Stimulated activated CD8-positive, alpha-beta memory T cell treated with anti-CD3 and anti-CD28 coated beads, Interleukin-15, amount 100 ng/mL, for 48 hours (primary cell): ENCODE measurements around the gene SYT15.
"Not testable (repeated sequence)": the region's sequence is repeated elsewhere in the genome, so short reads cannot be mapped to it uniquely, and the experiment has no call there.

Source experiments
- DNase-seq, 2 donors: peaks; one replicate each; pipeline ENCODE4 v3.0.0-alpha.2; 2020; ENCODE audit warnings: low read depth in 2 of 2

Gene SYT15

DNA sequence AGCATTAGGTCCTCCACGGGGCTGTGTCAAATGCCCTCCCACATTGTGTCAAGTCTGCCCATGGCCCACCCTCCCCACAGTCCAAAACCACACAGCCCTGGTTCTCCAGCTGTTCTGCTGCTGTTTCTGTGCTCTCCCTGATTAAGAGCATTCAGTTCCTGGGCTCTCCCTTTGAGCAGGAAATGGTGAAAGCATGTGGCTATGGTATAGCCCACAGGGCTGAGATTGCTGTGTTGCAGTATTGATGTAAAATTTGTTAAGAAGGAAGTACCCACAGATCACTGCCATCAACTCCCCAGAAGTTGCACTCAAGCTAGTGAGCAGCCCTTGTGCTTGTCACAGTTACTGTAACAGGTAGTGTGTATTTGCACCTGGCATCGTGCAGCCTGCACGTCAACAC, 9.3 kb downstream of the SYT15 start:
- DNase-seq, result not testable (repeated sequence)

DNA sequence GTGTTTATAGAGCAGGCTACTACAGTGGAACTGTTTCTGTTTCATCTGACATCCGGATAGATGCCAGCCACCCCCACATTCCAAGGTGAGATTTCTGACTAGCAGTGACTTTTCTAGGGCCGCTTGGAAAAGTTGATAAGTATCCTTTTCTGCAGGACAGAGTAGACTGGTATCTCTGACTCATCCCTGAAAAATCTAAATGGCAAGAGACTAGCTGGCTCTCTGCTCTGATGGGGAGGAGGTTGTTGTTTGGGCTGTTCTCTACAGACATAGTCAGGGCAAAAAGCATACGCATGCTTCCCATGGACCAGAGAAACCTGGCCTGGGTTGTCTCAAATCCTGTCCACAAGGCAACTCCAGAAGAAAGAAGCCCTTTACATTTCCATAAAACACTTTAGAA, 10.7 kb downstream of the SYT15 start:
- not testable (repeated sequence) for DNase-seq

DNA sequence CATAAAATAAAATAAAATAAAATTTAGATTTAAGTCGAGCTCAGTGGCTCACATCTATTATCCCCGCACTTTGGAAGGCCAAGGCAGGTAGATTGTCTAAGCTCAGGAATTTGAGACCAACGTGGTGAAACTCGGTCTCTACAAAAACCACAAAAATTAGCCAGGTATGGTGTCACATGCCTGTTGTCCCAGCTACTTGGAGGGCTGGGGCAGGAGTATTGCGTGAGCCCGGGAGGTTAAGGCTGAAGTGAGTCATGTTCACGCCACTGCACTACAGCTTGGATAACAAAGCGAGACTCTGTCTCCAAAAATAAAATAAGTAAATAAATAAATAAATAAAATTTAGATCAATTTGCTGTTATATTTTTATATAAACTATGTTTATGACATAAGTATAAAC, 12.1 kb downstream of the SYT15 start:
- not testable (repeated sequence) for DNase-seq

DNA sequence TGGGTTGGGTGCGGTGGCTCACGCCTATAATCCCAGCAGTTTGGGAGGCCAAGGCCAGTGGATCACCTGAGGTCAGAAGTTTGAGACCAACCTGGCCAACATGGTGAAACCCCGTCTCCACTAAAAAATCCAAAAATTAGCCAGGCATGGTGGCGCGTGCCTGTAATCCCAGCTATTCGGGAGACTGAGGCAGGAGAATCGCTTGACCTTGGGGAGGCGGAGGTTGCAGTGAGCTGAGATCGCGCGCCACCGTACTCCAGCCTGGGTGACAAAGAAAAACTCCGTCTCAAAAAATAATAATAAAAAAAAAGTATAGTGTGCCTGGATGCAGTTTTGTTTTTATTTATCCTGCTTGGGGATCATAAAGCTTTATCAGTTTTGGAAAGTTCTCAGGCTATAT, 14.4 kb downstream of the SYT15 start:
- DNase-seq, result not testable (repeated sequence)

DNA sequence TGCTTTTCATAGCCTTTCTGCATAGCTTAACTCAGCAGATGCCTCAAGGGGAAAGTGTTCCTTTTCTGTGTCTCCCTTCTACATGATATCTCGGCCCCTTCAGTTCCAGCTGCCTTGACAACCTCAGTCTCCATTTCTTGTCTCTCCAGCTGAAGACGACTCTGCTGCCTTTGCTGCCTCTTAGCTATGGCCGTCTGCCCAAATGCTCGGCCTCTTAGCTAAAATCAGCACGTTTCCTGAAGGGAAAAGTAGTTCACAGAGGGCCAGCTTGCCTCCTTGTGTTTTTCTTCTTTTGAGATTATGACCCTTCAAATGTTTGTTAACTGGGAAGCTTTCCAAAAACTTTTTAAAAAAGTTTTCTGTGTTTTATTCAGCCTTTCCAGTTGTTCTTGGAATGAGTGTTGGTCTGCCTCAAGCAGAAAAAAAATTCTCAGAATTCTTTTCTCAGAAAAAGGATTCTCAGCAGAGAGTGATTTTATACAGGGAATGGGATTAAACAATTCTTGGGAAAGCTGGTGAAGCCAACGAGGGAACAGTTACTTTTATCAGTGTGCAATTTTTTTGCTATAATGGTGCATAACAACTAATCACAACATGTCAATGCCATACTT, 15.6 kb downstream of the SYT15 start:
- DNase-seq, result not testable (repeated sequence)

DNA sequence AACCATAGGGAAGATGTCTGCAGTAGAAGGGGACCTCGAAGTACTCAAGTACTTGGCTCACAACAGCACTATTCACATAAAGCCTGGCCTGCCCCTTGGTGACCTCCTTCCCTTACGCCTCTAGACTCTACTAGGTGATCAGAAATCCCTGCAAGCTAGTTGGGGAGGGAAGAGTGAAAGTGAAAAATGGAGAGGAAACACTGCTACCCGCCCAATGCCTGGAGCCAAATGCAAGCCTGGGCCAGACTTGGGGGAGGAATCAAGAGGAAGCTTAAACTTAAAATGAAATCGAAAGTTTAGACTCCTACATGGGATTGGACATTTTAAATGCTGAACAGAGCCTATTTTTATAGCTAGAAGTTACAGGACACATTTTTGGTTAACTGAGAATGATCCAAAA, 17.6 kb downstream of the SYT15 start:
- not testable (repeated sequence) for DNase-seq

DNA sequence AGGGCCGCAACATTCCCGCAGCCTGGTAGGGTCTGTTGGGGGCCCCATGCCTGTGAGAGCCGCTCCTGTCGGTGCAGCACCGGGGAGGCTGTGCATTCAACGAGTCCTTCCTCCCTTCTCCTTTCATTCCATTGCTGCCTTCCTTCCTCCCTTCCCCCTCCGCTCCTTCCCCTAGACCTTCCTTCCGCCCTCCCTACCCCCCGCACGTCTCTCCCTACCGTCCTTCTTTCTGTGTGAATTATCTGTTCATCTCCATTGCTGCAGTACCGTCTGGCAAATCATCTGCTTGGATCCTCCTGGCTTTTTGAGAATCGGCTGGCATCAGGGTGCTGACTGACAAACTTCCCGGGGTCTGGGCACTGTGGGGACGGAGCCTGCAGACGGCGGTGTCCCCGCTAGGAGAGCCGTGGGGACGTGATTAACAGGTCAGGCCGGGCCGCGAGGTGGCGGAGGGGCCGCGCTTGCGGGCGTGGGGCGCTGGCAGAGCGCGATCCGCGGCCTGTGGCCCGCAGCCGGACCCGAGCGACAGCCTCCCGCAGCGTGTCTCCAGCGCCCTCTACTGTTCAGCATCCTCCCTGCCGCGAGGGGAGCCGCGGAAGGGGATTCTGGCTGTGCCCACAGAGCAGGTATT, 18.8 kb downstream of the SYT15 start:
- peak in 1 of 2 donors; percentile 9 for DNase-seq

DNA sequence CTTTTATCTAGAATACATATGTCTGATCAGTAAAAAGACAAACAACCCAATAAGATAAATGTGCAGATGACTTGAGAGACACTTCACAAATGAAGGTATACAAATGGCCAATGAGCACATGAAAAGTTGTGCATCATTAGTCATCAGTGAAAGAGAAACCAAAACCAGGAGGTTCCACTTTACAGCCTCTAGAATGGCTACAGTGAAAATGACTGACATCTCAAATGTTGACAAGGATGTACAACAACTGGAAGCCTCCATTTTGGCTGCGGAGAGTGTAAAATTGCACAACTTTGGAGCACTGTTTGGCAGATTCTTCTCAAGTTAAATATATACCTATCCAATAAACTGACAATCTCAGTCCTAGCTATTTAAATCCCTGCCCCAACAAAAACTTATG, 21.6 kb downstream of the SYT15 start:
- DNase-seq, result not testable (repeated sequence)

DNA sequence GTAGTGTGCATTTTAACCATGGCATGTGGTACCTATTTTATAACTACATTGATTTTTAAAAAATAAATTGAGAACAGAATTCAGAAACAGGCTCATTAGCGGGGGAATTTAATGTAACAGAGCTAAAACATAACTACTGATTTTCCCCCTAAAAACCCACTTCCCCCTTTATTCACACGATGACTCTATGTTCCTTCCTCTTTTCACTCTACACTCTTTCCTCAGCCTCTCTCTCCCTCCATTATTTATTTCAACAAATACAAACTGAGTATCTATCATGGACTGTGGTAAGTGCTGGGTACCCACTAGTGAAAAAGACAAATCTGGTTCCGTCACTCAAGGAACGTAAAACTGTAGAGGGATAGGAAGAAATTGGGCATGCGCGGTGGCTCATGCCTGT, 36.6 kb downstream of the SYT15 start:
- DNase-seq, result not testable (repeated sequence)

DNA sequence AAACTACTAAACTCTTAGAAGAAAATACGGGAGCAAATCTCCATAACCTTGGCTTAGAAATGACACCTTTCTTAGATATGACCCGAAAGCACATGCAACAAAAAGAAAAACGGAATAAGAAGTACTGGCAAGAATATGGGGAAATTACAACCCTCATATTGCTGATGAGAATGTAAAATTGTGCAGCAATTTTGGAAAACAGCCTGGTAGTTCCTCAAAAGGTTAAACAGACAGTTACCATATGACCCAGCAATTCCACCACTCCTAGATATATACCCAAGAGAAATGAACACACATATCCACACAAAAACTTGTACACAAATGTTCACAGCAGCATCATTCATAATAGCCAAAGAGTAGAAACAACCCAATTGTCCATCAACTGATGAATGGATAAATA, 37.3 kb downstream of the SYT15 start:
- not testable (repeated sequence) for DNase-seq

DNA sequence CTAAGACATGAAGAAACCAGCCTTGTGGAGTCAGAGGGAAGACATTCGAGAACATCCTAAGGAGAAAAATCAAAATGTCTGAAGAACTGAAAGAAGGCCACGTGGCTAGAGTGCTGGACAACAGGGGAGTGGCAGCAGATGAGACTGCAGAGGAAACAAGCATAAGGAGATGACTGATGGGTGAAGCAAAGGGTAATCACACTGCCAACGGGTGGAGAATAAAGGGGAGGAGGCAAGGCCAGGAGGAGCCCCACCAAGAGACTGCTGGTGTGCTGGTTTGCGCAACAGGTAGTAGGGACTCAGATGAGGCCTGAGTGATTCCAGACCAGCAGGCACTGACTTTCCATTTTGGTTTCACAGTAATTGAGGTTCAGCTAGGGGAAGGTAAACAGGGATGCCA, 38.2 kb downstream of the SYT15 start:
- not testable (repeated sequence) for DNase-seq

DNA sequence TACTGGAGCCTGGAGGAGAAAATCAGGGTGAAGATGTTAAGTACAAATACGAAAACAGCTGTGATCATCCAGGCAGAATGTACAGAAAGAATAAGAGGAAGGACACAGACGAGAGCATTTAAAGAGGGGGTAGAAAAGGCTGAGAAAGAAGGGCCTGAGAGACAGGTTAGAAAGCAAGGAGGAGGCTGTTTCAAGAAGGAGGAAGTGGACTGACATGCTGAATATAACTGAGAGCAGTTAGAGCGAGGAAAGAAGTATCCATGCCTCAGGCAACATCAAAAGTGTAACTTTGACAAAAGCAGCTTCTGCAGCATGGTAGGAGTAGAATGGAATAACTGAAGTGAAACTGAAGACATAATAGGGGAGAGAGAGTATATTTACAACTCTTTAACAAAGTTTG, 39.0 kb downstream of the SYT15 start:
- DNase-seq, result not testable (repeated sequence)

DNA sequence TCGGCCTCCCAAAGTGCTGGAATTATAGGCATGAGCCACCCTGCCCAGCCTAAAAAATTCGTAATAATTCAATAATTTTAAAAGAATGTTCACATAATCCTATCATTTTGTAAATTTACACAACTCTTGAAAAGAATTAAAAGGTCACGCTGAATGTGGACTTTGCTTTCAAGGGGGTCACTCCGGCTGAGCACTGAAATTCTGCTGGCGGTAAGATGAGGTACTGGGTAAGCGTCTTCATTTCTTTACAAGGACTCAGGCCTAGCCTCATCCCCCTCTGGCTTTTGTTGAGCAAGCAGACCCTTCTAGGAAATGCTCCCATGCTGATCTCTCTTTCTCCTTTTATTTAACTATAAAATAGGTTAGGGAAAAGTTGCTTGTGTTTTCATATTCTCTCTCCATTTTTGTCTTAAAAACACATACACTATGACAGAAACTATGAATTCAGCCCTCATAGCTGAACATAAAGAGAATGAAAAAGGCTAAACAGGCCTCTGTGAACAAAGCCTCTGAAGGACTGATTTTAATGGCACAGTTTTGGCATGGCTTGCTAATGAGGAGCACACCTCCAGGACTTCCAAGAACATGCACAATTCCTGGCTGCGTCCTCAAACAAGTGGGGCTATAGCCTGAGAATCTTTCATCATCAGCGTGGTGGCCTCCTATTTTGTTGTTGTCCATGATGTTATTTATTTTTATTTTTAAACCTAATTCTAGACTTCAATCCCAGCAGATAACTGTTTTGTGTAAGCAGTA, 45.1 kb downstream of the SYT15 start:
- DNase-seq, result not testable (repeated sequence)

DNA sequence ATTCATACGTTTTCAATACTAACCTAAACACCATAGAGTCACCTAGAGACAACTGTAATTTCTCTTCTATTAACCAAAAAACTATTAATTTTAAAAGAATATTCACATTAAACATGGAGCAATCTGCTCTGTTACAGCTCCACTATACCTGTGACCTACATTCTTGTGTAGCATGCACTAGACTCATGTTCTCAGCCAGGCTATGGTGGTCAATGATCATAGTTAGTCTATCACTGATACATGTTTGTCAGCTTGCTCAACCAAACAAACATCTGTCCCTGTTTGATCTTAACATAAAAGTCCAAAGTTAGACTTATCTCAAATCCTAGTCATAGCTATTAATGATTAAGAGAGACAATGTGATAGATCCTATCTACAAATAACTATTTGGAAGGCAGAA, 50.9 kb downstream of the SYT15 start:
- DNase-seq, result not testable (repeated sequence)

DNA sequence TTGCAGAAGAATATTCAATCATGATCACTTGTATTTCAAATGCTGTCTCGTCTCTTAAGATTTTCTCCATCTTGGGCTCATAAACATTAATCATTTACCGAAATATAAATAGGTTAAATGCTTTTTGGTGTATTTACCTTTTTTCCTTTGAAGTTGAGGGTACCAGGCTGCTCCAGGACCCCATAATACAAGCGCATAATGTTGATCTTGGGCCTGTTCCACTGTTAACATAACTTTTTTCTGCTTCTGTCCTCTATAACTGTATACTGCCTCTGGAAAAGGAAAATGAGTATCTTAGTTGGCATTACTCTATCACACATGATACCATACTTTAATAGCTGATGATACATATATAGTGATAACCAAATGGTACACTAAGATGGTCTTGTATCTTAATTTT, 51.9 kb downstream of the SYT15 start:
- DNase-seq, result not testable (repeated sequence)

DNA sequence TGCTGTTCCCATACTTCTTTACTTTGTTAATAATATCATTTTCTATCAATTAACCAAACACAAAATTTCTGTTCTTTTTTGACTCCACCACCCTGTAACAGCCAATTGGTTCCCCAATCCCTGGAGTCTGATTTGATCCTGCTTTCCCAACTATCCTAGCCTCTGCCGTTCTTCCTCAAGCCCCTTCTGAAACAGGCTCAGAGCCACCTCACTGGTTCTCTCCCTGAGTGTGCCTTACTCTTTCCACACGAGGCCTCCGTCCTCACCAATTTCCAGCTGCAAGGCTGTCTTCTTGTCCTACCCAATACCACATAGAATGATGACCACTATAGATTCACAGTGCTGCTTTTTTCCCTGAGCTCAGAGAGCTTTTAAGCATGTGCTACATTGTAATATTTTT, 52.8 kb downstream of the SYT15 start:
- not testable (repeated sequence) for DNase-seq

DNA sequence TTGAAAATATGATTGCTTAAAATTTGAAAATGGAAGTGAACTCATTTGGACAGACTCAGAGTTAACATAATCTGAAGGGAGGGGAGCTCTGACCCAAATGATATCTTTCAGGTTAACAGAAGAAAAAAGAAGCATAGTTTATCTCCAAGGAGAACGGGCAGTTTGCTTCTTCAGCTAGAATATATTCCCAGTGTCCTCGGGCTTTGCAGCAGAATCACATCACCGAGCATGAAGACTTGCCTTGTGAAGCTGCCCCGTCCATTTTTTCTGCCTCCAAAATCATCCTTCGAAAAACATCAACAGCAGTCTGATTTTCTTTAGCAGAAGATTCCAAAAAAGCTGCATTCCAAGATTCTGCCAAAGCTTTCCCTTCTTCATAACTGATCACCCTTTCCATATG, 55.8 kb downstream of the SYT15 start:
- not testable (repeated sequence) for DNase-seq

DNA sequence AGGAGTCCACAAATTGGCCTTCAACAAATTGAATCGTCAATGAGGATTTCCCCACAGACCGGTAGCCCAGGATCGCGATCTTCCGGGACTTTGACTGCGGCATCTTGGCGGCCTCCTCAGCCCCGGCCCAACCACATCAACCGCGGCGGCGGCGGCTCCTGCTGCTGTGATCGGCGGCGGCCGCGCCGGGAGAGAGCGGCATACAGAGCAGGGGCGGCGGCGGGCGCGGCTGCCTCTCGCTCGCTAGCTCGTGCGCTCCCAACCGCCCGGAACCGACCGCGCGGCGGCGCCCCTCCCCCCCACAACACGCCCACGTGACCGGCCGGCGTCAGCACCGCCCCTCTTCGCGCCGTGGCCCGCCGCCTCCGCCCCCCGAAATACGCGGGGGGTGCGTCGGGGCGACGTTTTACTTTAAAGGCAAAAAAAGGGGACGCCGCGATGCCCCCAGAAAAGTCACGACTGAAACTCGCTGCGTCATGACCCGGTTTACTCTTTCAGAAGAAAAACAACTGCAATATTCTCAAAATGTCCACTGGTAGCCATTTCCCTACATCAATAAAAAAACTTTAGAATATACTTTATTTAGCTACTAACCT, 56.5 kb downstream of the SYT15 start:
- not testable (repeated sequence) for DNase-seq

DNA sequence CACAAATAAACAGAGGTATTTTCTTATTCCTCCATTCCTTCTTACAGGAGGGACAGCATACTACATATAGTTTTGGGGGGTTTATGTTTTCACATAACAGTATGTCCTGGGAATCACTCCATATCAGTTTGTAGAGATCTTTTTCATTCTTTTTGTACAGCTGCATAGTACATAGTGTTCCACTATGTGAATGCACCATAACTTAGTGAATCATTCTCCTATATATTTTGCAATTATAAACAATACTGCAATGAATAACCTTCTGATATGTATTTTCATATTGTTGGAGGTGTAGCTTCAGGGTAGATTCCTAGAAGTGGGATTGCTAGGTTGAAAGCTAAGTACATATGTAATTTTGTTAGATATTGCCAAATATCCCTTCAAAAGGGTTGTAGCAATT, 61.1 kb downstream of the SYT15 start:
- not testable (repeated sequence) for DNase-seq
